ENCODE measurements around the gene SRR.

DNA sequence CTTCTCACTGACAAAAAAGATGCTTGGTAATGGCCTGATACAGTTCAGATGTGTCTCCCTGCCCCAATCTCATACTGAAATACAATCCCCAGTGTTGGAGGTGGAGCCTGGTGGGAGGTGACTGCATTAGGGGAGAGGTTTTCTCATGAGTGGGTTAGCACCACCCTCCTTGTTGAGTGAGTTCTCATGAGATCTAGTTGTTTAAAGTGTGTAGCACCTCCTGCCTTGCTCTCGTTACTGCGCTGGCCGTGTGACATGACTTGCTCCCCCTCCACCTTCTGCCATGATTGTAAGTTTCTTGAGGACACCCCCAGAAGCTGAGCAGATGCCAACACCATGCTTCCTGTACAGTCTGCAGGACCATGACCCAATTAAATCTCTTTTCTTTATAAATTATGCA is 27.6 kb downstream of the SRR start:
- TF ChIP-seq, protein P1, sequence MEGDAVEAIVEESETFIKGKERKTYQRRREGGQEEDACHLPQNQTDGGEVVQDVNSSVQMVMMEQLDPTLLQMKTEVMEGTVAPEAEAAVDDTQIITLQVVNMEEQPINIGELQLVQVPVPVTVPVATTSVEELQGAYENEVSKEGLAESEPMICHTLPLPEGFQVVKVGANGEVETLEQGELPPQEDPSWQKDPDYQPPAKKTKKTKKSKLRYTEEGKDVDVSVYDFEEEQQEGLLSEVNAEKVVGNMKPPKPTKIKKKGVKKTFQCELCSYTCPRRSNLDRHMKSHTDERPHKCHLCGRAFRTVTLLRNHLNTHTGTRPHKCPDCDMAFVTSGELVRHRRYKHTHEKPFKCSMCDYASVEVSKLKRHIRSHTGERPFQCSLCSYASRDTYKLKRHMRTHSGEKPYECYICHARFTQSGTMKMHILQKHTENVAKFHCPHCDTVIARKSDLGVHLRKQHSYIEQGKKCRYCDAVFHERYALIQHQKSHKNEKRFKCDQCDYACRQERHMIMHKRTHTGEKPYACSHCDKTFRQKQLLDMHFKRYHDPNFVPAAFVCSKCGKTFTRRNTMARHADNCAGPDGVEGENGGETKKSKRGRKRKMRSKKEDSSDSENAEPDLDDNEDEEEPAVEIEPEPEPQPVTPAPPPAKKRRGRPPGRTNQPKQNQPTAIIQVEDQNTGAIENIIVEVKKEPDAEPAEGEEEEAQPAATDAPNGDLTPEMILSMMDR (IDR thresholded peaks at IDR 0.05) = no peak
- TF ChIP-seq POLR2A (IDR thresholded peaks at IDR 0.05) = no peak
